Jurkat, Clone E6-1 (cell line): ENCODE data around the gene KCNAB1.

Experiments used
- DNase-seq: peaks from one replicate; pipeline ENCODE4 v3.0.0-alpha.2; 2011; ENCODE audit warnings: low read depth, low spot score
- H3K4me3 ChIP-seq: 2 replicates; pipeline ENCODE4 v1.5.1; 2011; ENCODE audit warnings: mild to moderate bottlenecking, low read length, control low read depth, moderate library complexity

Gene KCNAB1

GRCh38 chr3:156298938-156299337, 178.6 kb downstream of the KCNAB1 start:
- no peak for DNase-seq
- H3K4me3 ChIP-seq: no peak overlapping the region

GRCh38 chr3:156299569-156299968, 179.2 kb downstream of the KCNAB1 start:
- H3K4me3 ChIP-seq: no peak overlapping the region
- no peak for DNase-seq

- DNase-seq: no peak
- H3K4me3 ChIP-seq: no peak overlapping the region
Measured at GRCh38 chr3:156300371-156300770, 180.0 kb downstream of the KCNAB1 start.

- no peak overlapping the region for H3K4me3 ChIP-seq
- DNase-seq: no peak
Measured at GRCh38 chr3:156300929-156301840, 180.8 kb downstream of the KCNAB1 start.

- H3K4me3 ChIP-seq: no peak overlapping the region
- DNase-seq: no peak
Measured at GRCh38 chr3:156303001-156303707, 182.8 kb downstream of the KCNAB1 start.

DNA sequence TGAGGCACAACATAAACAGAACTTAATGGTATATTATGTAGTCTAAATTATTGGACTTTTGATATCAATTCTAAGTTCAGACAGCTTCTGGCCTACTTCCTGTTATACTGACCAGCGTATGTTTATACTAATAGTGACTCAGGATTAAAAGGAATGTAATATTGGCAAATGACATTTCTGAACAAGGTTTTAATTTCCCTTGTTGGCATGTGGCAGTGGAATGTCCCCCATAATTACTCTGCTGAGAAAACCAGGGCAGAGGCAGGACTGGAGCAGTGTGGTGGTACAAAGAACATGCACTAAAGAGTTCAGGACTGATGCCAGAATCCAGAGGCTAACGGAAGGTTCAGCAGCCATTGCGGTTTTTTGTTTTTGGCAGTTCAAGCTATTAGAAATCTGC, 184.0 kb downstream of the KCNAB1 start:
- H3K4me3 ChIP-seq: no peak overlapping the region
- no peak for DNase-seq

- DNase-seq: no peak
- no peak overlapping the region for H3K4me3 ChIP-seq
Measured at GRCh38 chr3:156305672-156306071, 185.3 kb downstream of the KCNAB1 start.

DNA sequence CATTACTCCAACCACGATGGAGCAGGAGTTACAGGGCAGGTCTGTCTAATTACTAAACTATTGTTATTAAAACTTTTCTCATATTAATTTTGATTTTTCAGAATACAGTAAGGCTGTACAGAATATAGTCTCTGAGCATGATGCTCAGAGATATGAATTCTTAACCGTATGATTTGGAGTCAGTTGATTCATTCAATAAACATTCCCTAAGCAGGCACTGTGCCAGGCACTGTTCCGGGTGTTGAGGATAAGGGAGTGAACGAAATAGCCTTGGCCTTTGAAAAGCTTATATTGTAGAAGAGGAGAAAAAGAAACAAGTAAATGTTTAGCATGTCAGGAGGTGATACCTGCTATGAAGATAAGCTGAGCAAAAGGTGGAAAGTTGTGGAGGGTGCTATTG, 187.3 kb downstream of the KCNAB1 start:
- DNase-seq: no peak
- H3K4me3 ChIP-seq: no peak overlapping the region

GRCh38 chr3:156311431-156311830, 191.1 kb downstream of the KCNAB1 start:
- no peak for DNase-seq
- no peak overlapping the region for H3K4me3 ChIP-seq

DNA sequence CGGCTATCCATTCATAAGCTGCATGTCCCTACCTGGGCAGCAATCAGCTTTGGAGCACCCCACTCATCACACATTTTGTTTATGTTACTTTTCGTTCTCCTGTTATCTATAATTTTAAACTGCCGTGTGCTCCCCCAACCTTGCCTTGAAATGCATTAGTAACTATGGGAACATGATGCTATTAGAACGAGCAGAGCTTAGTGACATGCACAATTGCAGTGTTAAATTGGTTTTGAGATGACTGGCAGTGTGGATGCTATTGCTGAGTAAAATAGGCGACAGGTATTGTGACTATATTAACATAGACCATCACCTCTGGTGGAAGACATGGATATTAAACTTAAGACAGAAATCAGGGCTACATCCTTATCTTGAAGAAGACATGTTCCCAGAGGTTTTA, 191.6 kb downstream of the KCNAB1 start:
- no peak for DNase-seq
- H3K4me3 ChIP-seq: no peak overlapping the region

- H3K4me3 ChIP-seq: no peak overlapping the region
- no peak for DNase-seq
Measured at GRCh38 chr3:156316076-156316475, 195.7 kb downstream of the KCNAB1 start.

- no peak overlapping the region for H3K4me3 ChIP-seq
- DNase-seq: no peak
Measured at GRCh38 chr3:156317462-156318074, 197.2 kb downstream of the KCNAB1 start.

DNA sequence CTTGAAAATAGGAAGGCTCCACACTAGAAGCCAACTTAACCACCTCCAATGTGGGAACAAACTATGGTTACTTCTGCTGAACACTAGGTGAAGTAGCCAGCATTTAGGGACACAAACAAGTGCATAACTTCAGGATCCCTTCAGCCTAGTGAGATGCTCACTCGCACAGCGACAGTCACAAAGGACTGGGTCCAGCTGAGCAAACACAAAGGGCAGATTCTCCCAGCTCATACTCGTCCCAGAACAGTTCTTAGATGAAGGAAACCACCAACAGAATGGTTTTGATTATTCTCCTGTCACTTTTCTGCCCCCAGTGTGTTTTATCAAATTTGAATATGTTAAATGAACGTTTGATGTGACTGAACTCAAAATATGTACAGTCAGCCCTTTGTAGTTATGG, 201.6 kb downstream of the KCNAB1 start:
- DNase-seq: no peak
- no peak overlapping the region for H3K4me3 ChIP-seq

GRCh38 chr3:156323466-156323865, 203.1 kb downstream of the KCNAB1 start:
- H3K4me3 ChIP-seq: no peak overlapping the region
- DNase-seq: no peak

GRCh38 chr3:156330415-156330814, 210.0 kb downstream of the KCNAB1 start:
- no peak for DNase-seq
- no peak overlapping the region for H3K4me3 ChIP-seq

GRCh38 chr3:156332304-156332703, 211.9 kb downstream of the KCNAB1 start:
- no peak for DNase-seq
- no peak overlapping the region for H3K4me3 ChIP-seq

- H3K4me3 ChIP-seq: no peak overlapping the region
- DNase-seq: no peak
Measured at GRCh38 chr3:156334841-156335545, 214.6 kb downstream of the KCNAB1 start.

DNA sequence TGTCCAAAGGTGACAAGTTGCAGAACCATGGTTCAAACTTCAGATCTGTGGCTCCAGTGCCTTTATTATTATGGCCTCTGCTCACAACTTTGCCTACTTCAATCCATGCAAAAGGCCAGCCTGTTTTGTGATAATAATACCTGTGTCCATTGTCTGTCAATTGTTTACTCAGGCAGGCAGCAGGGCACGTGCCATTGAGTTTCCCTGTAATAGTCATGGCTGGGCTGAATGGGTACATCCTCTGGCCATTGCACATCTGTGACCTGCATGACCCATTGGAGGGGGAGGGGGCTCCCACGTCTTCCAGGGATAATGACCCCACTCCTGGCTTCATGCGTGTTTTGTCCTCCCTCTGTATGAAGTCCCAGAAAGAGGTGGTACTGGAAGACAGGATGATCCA, 219.1 kb downstream of the KCNAB1 start:
- DNase-seq: no peak
- no peak overlapping the region for H3K4me3 ChIP-seq

DNA sequence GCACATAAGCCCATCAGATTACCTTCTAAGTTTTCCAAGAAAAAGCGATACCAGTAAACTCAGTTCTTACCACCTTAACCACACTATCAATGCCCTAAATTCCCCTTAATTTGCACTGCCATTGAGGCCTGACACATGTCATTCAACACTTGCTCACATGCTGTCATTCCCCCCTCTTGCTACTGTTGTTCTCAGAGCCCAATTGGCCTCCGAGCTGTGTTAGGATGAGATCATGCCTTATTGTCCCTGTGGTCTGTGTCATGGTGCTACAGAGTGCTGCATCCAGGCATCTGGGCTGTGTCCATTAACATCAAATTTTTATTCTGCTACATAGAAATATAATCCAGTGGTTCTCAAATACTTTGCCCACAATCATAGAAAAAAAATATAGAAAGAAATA, 221.0 kb downstream of the KCNAB1 start:
- DNase-seq: no peak
- H3K4me3 ChIP-seq: no peak overlapping the region
